Measurements from ENCODE around the gene GFOD2. TPM values are rescaled to one million over a fixed set of nuclear protein-coding genes. Genes with fewer than 3 reads are reported as not detected.

GFOD2 gene
- total and polyA plus RNA-seq, 2 of the 13 experiments (the other 11 are each of a cell fraction or from before 2014, with no cell fraction given): 11.1 to 17.2 TPM

DNA sequence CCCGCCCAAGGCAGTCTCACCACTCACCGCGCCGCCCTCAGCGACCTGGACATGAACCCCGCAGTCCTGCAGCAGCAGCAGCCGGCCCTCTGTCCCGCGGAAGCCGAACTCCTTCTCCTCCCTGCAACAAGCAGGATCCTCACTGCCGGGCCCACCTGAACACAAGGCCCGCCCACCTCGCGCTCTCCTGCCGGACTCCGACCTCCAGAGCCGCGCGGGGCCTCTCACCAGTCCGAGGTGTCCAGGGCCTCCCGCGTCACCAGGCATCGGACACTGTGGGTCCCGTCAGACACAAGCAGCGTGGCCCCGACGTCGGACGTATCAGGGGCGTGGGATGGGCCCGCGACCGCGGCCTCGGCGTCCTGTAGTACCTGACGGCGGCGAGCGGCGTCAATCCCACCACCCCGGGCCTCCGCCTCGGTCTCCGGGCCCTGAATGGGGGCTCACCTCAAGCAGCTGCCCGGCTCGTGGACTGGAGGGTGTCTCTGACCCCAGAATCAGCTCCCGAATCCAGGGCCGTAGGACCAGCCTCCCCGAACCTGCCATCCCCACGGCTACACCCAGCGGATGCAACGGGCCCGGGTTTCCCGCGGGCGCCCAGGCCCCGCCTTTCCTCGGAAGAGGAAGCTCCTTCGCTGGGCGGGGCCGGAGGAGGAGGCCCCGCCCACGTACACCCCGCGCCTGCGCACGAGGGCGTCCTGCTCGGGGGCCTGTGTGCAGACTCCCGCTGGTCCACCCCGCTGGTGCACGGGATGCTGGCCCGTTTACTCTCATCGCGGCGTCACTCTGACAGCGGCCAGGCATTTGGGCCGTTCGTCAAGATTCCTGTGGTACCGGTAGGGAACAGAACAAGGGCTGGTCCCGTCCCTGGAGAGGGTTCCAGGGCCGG is 59.2 kb downstream of the GFOD2 start, which contains the start of gene ACD (continued):
- TF ChIP-seq, protein P1, sequence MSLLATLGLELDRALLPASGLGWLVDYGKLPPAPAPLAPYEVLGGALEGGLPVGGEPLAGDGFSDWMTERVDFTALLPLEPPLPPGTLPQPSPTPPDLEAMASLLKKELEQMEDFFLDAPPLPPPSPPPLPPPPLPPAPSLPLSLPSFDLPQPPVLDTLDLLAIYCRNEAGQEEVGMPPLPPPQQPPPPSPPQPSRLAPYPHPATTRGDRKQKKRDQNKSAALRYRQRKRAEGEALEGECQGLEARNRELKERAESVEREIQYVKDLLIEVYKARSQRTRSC (CRISPR knock-in tag; IDR thresholded peaks at IDR 0.05; ENCODE audit: low read depth): 0 out of 2 replicates have a peak, but pooled peaks have one; percentile 60
- TF ChIP-seq ZBTB38 (CRISPR knock-in tag; IDR thresholded peaks at IDR 0.05): peak; percentile 34; the same call in 1 of the 2 replicates
- TF ChIP-seq PAWR (CRISPR knock-in tag; IDR thresholded peaks at IDR 0.05; ENCODE audit: borderline replicate concordance): peak; percentile 99
- peak; percentile 91 for TF ChIP-seq ZNF350 (CRISPR knock-in tag; IDR thresholded peaks at IDR 0.05; ENCODE audit: borderline replicate concordance, low read depth)
- TF ChIP-seq CEBPB (IDR thresholded peaks at IDR 0.05; ENCODE audit: borderline replicate concordance, low read depth, low read length): no peak
- no peak for TF ChIP-seq CBX1 (IDR thresholded peaks at IDR 0.05; ENCODE audit: low read depth)
- TF ChIP-seq ZNF883 (CRISPR knock-in tag; IDR thresholded peaks at IDR 0.05; ENCODE audit: not compliant biosample characterization): peak; percentile 93
- TF ChIP-seq, protein P2, sequence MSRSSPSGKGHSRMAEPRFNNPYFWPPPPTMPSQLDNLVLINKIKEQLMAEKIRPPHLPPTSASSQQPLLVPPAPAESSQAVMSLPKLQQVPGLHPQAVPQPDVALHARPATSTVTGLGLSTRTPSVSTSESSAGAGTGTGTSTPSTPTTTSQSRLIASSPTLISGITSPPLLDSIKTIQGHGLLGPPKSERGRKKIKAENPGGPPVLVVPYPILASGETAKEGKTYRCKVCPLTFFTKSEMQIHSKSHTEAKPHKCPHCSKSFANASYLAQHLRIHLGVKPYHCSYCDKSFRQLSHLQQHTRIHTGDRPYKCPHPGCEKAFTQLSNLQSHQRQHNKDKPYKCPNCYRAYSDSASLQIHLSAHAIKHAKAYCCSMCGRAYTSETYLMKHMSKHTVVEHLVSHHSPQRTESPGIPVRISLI (CRISPR knock-in tag; IDR thresholded peaks at IDR 0.05; ENCODE audit: borderline replicate concordance): peak; percentile 61; the same call in 1 of the 2 replicates
- no peak for TF ChIP-seq RBM22 (optimal IDR thresholded peaks at IDR 0.05; ENCODE audit: low read length)
- TF ChIP-seq ZBTB42 (CRISPR knock-in tag; IDR thresholded peaks at IDR 0.05): peak; percentile 21
- TF ChIP-seq, protein P3, sequence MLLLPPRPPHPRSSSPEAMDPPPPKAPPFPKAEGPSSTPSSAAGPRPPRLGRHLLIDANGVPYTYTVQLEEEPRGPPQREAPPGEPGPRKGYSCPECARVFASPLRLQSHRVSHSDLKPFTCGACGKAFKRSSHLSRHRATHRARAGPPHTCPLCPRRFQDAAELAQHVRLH (CRISPR knock-in tag; IDR thresholded peaks at IDR 0.05; ENCODE audit: borderline replicate concordance, low read depth): peak; percentile 69
- peak; percentile 65; the same call in 1 of the 2 replicates for TF ChIP-seq ZNF446 (CRISPR knock-in tag; IDR thresholded peaks at IDR 0.05)
- TF ChIP-seq, protein P4, sequence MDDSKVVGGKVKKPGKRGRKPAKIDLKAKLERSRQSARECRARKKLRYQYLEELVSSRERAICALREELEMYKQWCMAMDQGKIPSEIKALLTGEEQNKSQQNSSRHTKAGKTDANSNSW (CRISPR knock-in tag; IDR thresholded peaks at IDR 0.05; ENCODE audit: borderline replicate concordance): no peak
- peak; percentile 73; the same call in 1 of the 2 replicates for TF ChIP-seq ZNF441 (CRISPR knock-in tag; IDR thresholded peaks at IDR 0.05; ENCODE audit: borderline replicate concordance)
- no peak for TF ChIP-seq ZNF329 (CRISPR knock-in tag; IDR thresholded peaks at IDR 0.05; ENCODE audit: low read depth)
- no peak for TF ChIP-seq U2AF2 (IDR thresholded peaks at IDR 0.05; ENCODE audit: low read depth, low read length)
- no peak for TF ChIP-seq ZNF24 (IDR thresholded peaks at IDR 0.05)
- no peak for TF ChIP-seq MATR3 (CRISPR knock-in tag; IDR thresholded peaks at IDR 0.05)
- TF ChIP-seq HNRNPL (IDR thresholded peaks at IDR 0.05; ENCODE audit: low read depth, low read length): peak; percentile 73; the same call in 1 of the 2 replicates
- TF ChIP-seq ZNF367 (CRISPR knock-in tag; IDR thresholded peaks at IDR 0.05; ENCODE audit: borderline replicate concordance): no peak; the same call in 1 of the 2 replicates
- TF ChIP-seq ZNF333 (CRISPR knock-in tag; IDR thresholded peaks at IDR 0.05; ENCODE audit: borderline replicate concordance): peak; percentile 75; the same call in 1 of the 2 replicates
- TF ChIP-seq EHMT2 (IDR thresholded peaks at IDR 0.05; ENCODE audit: borderline replicate concordance, low read depth, low read length): no peak
- TF ChIP-seq ARNTL (CRISPR knock-in tag; IDR thresholded peaks at IDR 0.05): peak; percentile 74
- TF ChIP-seq, protein P5, sequence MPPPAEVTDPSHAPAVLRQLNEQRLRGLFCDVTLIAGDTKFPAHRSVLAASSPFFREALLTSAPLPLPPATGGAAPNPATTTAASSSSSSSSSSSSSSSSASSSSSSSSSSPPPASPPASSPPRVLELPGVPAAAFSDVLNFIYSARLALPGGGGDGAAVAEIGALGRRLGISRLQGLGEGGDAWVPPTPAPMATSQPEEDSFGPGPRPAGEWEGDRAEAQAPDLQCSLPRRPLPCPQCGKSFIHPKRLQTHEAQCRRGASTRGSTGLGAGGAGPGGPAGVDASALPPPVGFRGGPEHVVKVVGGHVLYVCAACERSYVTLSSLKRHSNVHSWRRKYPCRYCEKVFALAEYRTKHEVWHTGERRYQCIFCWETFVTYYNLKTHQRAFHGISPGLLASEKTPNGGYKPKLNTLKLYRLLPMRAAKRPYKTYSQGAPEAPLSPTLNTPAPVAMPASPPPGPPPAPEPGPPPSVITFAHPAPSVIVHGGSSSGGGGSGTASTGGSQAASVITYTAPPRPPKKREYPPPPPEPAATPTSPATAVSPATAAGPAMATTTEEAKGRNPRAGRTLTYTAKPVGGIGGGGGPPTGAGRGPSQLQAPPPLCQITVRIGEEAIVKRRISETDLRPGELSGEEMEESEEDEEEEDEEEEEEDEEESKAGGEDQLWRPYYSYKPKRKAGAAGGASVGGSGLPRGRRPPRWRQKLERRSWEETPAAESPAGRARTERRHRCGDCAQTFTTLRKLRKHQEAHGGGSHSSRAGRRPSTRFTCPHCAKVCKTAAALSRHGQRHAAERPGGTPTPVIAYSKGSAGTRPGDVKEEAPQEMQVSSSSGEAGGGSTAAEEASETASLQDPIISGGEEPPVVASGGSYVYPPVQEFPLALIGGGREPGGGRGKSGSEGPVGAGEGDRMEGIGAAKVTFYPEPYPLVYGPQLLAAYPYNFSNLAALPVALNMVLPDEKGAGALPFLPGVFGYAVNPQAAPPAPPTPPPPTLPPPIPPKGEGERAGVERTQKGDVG (CRISPR knock-in tag; IDR thresholded peaks at IDR 0.05; ENCODE audit: borderline replicate concordance): peak; percentile 90
